Measurements from ENCODE around the gene LDLRAD4. TPM values are rescaled to one million over a fixed set of nuclear protein-coding genes. Genes with fewer than 3 reads are reported as not detected.

Gene LDLRAD4
- polyA plus RNA-seq, 1 donor: 9.3 TPM

GRCh38 chr18:13625355-13625754 lies 406.8 kb downstream of the LDLRAD4 start:
- DNase-seq (ENCODE audit: low read depth): no peak

DNA sequence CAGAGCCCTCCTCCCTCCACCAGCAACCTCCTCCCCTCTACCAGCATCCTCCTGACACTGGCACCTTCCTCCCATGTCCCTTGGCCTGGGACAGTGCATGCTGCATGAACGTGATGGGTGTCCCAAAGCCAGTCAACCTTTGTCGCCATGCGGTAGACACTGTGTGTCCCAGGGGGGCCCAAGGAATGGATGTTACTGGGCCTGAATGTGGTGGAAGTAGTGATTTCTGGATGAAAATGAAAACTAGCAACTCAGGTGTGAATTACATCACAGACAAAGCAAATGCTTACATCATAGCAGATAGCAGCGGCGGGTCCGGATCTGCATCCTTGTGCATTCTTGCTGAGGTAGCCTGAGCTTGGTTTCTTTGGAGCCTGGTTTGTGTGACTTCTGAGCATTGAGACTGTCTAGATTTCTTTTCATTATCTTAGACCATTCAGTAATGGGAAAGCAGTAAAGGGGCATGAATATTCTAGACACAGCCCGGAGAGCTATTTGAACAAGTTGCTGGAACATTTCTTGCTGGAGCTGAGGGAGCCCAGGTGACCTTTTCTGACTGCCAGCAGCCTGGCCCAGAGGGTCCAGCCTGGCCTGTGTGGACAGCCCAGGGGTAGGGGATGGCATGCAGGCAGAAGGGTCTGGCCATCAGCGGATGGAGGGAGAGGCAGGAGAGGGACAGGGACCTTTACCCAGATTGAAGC lies 407.4 kb downstream of the LDLRAD4 start:
- DNase-seq (ENCODE audit: low read depth): no peak

DNA sequence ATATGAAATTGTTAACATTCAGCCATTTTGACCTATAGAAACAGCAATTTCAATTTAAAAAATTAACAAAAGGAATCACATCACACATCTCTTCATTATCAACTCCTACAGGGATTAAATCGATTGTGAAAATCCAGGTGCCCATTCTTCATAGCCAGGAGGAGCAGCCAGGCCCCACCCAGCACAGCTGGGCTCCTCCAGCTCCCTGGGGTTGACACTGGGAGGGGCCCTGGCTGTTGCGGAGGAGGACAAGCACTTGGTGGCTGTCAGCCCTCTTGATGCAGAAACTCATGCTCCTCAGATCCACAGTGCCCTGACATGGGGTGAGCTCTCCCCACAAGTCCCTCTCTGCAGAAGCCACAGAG lies 408.0 kb downstream of the LDLRAD4 start:
- DNase-seq (ENCODE audit: low read depth): no peak

DNA sequence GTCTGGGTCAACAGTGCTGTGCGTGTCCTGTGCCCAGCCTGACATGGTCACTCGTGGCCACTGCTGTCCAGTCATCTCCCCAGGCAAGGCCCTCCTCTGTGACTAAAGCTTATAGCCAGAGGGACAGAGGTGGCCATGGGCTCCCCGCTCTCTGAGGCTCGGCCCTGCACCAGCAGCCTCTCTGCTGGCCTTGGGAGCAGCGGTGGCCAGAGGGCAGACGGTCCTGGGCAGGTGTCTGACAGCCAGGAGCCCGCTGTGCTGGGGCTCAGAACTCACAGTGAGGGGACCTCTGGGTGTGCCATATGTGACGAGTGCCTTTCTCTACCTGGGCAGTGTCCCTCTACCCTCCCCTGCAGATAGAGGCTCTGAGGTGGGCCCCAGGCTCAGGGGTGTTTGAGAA lies 409.1 kb downstream of the LDLRAD4 start:
- no peak for DNase-seq (ENCODE audit: low read depth)

GRCh38 chr18:13628211-13628610 lies 409.7 kb downstream of the LDLRAD4 start:
- no peak for DNase-seq (ENCODE audit: low read depth)

GRCh38 chr18:13629841-13630715 lies 411.5 kb downstream of the LDLRAD4 start:
- DNase-seq (ENCODE audit: low read depth): peak; percentile 40

- DNase-seq (ENCODE audit: low read depth): no peak
Observed at GRCh38 chr18:13630716-13631268, 412.2 kb downstream of the LDLRAD4 start.

DNA sequence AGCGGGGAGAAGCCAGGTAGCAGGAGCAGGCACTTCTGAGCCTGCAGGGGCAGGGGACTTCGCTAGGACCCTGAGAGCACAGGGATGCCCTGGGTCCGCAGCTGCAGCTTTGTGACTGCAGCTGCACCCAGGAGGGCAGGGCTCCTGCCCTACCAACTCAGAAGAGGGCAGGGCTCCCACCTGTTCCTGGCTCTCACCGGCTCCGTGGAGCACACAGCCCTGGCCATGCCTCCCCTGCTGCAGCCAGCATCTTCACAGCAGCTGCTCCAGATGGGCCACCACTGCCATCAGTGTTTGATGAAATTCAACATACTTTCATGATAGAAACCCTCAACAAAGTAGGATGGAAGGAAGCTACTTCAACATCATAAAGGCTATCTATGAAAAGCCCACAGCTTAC lies 415.1 kb downstream of the LDLRAD4 start:
- DNase-seq (ENCODE audit: low read depth): no peak

GRCh38 chr18:13635046-13635445 lies 416.5 kb downstream of the LDLRAD4 start:
- DNase-seq (ENCODE audit: low read depth): no peak

GRCh38 chr18:13638719-13639595 lies 420.4 kb downstream of the LDLRAD4 start:
- DNase-seq (ENCODE audit: low read depth): no peak

GRCh38 chr18:13640266-13640860 lies 421.8 kb downstream of the LDLRAD4 start:
- no peak for DNase-seq (ENCODE audit: low read depth)

GRCh38 chr18:13641551-13642439 lies 423.2 kb downstream of the LDLRAD4 start:
- DNase-seq (ENCODE audit: low read depth): no peak

DNA sequence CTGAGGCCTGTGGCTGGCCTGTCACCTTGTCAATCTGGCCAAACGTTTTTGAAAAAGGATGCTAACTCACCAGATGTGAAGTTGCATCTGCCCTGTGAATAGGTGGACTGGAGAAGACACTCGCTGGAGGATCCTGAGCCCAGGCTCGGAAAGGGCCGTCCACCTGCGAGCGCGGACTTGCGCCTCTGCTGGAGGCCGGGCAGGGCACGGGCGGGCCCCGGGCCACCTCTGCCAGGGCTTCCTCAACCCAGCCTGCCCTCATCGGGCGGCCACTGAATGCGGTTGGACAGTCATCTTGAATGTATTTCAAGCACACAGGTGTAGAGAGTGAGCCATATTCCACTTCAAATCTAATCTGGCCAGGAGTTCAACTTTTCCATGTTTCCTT lies 423.9 kb downstream of the LDLRAD4 start:
- DNase-seq (ENCODE audit: low read depth): no peak

- DNase-seq (ENCODE audit: low read depth): no peak
Observed at GRCh38 chr18:13643261-13643751, 424.7 kb downstream of the LDLRAD4 start.

GRCh38 chr18:13645093-13645492 lies 426.5 kb downstream of the LDLRAD4 start:
- DNase-seq (ENCODE audit: low read depth): no peak

DNA sequence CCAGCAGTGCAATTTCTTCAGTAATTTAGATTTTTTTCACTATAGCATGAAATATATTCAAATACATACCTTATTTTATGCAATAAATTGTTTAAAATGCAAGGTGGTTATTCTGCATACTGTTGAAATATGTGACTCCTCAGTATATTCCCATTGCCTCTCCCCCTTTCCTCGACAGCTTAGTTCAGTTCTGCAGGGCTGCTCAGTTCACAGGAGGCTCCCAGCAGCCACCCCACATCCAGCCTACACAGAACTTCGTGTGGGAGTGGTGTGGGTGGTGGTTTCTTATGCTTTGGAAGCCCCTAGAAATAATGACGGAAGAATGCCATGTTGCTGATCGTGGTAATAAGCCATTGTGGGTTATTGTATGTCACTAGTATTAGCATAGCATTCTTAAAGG lies 428.1 kb downstream of the LDLRAD4 start:
- no peak for DNase-seq (ENCODE audit: low read depth)

DNA sequence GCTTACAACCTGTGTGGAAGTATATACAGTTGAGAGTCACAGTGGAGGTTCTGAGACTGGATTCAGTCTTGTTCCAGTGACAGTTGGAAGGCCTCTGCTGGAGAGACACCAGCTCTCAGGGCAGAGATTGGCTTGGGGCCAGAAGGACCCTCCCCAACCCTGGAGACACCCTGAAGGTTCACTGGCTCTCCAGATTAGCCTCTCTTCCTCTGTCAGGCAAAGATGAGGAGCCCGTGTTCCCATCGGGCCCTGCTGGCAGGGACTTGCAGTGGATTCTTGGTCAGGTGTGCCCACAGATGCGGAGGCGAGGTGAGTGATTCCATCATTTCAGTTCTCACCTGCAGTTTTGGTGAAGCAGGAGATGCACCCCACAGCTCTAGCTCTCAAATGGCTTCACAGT lies 429.2 kb downstream of the LDLRAD4 start:
- DNase-seq (ENCODE audit: low read depth): no peak

DNA sequence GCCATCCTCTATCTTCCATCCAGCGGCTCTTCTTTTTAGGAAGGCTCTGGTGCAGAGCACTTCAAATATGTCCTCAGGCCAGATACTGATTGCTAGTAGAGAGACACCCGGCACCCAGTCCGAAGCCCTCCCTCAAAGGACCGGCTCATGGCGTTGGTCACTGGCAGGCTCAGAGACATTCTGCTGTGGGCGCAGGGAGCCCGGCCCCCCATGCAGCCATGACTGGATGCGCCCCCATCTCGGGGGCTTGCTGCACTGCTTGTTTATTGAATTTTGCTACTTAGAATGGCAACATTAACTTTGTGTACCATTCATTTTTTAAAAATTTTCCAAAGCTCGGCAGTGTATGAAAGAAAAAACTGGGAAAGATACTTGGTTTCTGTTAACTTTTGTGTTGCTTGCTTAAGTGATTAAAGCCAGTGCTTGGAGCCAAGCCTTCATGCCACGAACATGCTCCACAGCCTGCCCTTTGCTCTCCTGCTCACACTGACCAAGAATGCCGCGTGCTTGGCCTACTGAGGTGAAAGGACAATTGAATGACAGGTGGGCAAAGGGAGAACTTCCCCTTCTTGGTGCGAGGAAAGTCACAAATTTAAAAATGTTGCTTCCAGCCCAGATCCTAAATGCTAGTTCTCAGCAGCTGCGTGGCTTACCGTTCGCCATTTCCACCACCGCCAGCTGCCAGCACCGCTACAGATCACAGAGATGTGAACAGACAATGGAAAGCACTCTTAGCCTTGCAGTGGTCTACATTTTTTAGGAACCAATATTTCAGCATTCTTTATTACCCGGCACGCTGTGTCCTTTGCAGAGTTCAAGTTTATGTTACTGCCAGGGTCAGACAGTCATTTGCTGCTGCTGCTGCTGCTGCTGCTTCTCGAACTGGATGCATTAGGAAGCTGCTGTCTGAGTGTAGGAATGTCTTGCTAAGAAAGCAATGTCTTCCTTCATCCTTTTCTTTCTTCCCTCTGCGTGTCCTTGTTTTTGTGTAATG lies 431.1 kb downstream of the LDLRAD4 start:
- no peak for DNase-seq (ENCODE audit: low read depth)

Data from forelimb muscle (tissue), 1 donor.